OCI-LY1 (cell line): ENCODE data around the gene KLF11.

ENCODE experiments used
- H2AFZ ChIP-seq: fragments of 200-600 bp; sonication (generic), shearing (Covaris generic); 2 replicates; pipeline ENCODE4 v1.6.0; 2014; ENCODE audit warnings: antibody characterized with exemption, mild to moderate bottlenecking, low read length
- H3F3A ChIP-seq: fragments of 200-600 bp; sonication (generic), shearing (Covaris generic); 2 replicates; pipeline ENCODE4 v1.6.0; 2014; ENCODE audit warnings: mild to moderate bottlenecking, antibody characterized with exemption, low read length, moderate library complexity; ENCODE audit not compliant: insufficient read depth
- H3K27ac ChIP-seq: fragments of 200-600 bp; sonication (generic); 2 replicates; pipeline ENCODE4 v1.5.1; 2014; ENCODE audit warnings: low read length, mixed run types, mild to moderate bottlenecking, low read depth; ENCODE audit not compliant: poor library complexity, severe bottlenecking
- H3K27me3 ChIP-seq: fragments of 200-600 bp; sonication (generic); 2 replicates; pipeline ENCODE4 v1.6.0; 2014; ENCODE audit warnings: antibody characterized with exemption, mild to moderate bottlenecking, low read length, moderate library complexity; ENCODE audit not compliant: insufficient read depth
- H3K36me3 ChIP-seq: fragments of 200-600 bp; sonication (generic); 2 replicates; pipeline ENCODE4 v1.6.1; 2014; ENCODE audit warnings: mild to moderate bottlenecking, antibody characterized with exemption, low read length, moderate library complexity, mixed read lengths; ENCODE audit not compliant: insufficient read depth
- H3K4me1 ChIP-seq: fragments of 200-600 bp; sonication (generic); 2 replicates; pipeline ENCODE4 v1.5.1; 2014; ENCODE audit warnings: mild to moderate bottlenecking, low read length, moderate library complexity; ENCODE audit not compliant: insufficient read depth, severe bottlenecking
- H3K4me2 ChIP-seq: fragments of 200-600 bp; sonication (generic), shearing (Covaris generic); 2 replicates; pipeline ENCODE4 v1.6.1; 2014; ENCODE audit warnings: low read length
- H3K4me3 ChIP-seq: fragments of 200-600 bp; sonication (generic); 2 replicates; pipeline ENCODE4 v1.5.1; 2014; ENCODE audit warnings: low read length, low read depth, mild to moderate bottlenecking, mixed read lengths; ENCODE audit not compliant: poor library complexity, severe bottlenecking
- H3K79me2 ChIP-seq: fragments of 200-600 bp; shearing (Covaris generic); 2 replicates; pipeline ENCODE4 v1.6.1; 2016; ENCODE audit warnings: mixed run types, low read length, mixed read lengths; ENCODE audit not compliant: insufficient read depth
- H3K9ac ChIP-seq: fragments of 200-600 bp; sonication (generic), shearing (Covaris generic); 2 replicates; pipeline ENCODE4 v1.6.1; 2014; ENCODE audit warnings: mild to moderate bottlenecking, low read length, mixed read lengths
- H3K9me2 ChIP-seq: fragments of 200-600 bp; sonication (generic), shearing (Covaris generic); 2 replicates; pipeline ENCODE4 v1.6.1; 2014; ENCODE audit warnings: low read depth, mild to moderate bottlenecking, low read length, mixed read lengths
- H3K9me3 ChIP-seq: fragments of 200-600 bp; shearing (Covaris generic); 2 replicates; pipeline ENCODE4 v1.6.1; 2014; ENCODE audit warnings: low read length, mixed read lengths
- H4K20me1 ChIP-seq: fragments of 200-600 bp; sonication (generic), shearing (Covaris generic); 2 replicates; pipeline ENCODE4 v1.6.0; 2016; ENCODE audit warnings: mild to moderate bottlenecking, low read length; ENCODE audit not compliant: insufficient read depth
- EZH2 ChIP-seq: fragments of 200-600 bp; sonication (generic), shearing (Covaris generic); IDR thresholded peaks from 2 replicates; pipeline ENCODE4 v1.8.0; 2017; ENCODE audit warnings: borderline replicate concordance, mixed run types, mild to moderate bottlenecking, antibody characterized with exemption, low read length, moderate library complexity, mixed read lengths
- TF ChIP-seq, protein P1 (sequence below): fragments of 200-600 bp; sonication (generic), shearing (Covaris generic); IDR thresholded peaks from 2 replicates; pipeline ENCODE4 v1.5.1; 2017; ENCODE audit warnings: mild to moderate bottlenecking, antibody characterized with exemption, low read length, moderate library complexity, mixed read lengths

KLF11 gene

DNA sequence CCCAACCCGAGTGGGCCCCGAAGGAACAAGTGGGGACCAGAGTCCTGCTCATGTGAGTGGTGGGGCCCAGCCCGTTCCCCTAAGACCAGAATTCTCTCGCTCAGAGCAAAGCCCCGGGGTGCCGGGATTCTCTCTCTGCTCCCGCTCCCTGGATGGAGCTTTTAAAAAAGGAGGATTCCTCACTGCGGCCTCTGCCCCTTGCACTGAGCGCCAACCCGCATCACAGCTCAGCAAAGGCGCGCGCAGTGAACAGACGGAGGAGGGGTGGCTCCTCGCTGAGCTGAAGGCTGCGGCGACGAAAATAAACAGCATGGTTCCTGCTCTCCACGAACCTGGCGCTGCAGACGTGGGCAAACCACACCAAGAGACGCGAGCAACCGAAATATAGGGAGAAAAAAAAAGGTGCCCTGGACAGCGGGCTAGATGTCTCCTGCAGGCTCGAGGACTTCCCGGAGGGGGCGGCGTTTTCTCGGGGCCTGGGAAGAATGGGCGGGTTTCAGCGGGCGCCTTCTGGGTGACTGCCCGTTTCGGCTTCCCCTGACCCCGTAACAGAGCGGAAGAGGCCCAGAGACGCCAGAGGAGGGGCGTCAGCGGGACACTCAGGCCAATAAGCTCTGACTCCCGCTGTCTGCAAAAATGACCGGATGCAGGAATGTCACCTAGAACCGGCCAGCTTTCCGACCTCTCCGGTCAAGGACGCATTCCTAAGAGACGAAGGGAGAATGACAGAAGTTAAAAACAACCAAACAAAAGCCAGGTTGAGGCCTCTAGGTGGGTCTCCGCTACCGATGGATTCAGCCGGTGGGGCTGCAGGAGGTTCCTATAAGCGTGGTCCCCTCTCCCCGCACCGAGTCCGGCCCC lies 819 bp upstream of the KLF11 start:
- H3K9me2 ChIP-seq: no peaks in the 10 kb centered on the region
- H3K36me3 ChIP-seq: no peaks in the 10 kb centered on the region
- H2AFZ ChIP-seq: no peak overlapping the region

DNA sequence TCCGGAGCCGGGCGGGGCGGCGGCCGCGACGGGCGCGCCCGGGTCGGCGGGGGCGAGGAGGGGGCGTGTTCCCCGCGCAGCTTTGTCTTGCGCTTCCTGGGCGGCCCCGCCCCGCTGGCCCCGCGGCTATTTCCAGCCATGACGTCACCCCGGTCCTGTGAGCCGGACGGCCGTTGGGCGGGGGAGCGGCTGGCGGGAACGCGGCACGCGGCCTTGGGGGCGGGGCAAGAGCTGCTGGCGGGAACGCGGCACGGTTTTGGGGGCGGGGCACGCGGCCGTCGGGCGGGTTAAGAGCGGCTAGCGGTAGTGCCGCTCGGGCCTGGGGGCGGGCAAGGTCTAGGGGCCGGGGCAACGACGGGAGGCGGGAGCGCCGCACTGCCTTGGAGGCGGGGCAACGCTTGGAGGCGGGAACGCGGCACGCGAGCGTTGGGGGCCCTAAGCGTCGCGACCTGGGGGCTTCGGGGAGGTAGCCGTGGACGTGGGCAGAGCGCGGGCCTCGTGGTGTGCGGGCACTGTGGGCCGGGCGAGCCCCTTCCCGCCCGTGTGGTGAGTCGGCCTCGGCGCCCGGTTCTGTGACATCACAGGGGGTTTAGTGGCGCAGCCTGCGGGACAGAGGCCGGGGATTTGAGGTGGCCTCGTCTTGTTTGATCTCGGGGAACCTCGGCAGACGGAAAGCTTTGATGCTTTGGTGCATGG lies 704 bp downstream of the KLF11 start:
- Histone ChIP-seq H3K4me1 (no peaks in the 10 kb centered on the region), H3K4me2 (no peak overlapping the region; the same call in 1 of the 2 replicates), H3K27ac (no peak overlapping the region), H2AFZ (no peak overlapping the region), H3K9ac (no peak overlapping the region), H3F3A (no peaks in the 10 kb centered on the region), H3K9me2 (no peaks in the 10 kb centered on the region), H3K27me3 (peaks cover 8% of the 10 kb centered on the region; the same call in 1 of the 2 replicates), H3K9me3 (0 out of 2 replicates have a peak, but pooled peaks cover 4% of the 10 kb centered on the region), H4K20me1 (no peaks in the 10 kb centered on the region), H3K36me3 (no peaks in the 10 kb centered on the region), H3K79me2 (no peaks in the 10 kb centered on the region), H3K4me3 (peak overlapping the region; percentile 40)
- no peak for TF ChIP-seq EZH2
- TF ChIP-seq, protein P1, sequence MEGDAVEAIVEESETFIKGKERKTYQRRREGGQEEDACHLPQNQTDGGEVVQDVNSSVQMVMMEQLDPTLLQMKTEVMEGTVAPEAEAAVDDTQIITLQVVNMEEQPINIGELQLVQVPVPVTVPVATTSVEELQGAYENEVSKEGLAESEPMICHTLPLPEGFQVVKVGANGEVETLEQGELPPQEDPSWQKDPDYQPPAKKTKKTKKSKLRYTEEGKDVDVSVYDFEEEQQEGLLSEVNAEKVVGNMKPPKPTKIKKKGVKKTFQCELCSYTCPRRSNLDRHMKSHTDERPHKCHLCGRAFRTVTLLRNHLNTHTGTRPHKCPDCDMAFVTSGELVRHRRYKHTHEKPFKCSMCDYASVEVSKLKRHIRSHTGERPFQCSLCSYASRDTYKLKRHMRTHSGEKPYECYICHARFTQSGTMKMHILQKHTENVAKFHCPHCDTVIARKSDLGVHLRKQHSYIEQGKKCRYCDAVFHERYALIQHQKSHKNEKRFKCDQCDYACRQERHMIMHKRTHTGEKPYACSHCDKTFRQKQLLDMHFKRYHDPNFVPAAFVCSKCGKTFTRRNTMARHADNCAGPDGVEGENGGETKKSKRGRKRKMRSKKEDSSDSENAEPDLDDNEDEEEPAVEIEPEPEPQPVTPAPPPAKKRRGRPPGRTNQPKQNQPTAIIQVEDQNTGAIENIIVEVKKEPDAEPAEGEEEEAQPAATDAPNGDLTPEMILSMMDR: no peak

More for the DNA sequence above, 819 bp upstream of the KLF11 start:
- H3K4me1 ChIP-seq: no peaks in the 10 kb centered on the region
- H3K9ac ChIP-seq: no peak overlapping the region
- no peak for TF ChIP-seq EZH2
- TF ChIP-seq, protein P1: no peak
- H3K4me2 ChIP-seq: no peak overlapping the region
- H3K27ac ChIP-seq: no peak overlapping the region
- H3K9me3 ChIP-seq: 0 out of 2 replicates have a peak, but pooled peaks cover 4% of the 10 kb centered on the region
- H3K27me3 ChIP-seq: peaks cover 8% of the 10 kb centered on the region; the same call in 1 of the 2 replicates
- no peaks in the 10 kb centered on the region for H3F3A ChIP-seq
- no peaks in the 10 kb centered on the region for H3K79me2 ChIP-seq
- H3K4me3 ChIP-seq: no peak overlapping the region
- H4K20me1 ChIP-seq: no peaks in the 10 kb centered on the region

DNA sequence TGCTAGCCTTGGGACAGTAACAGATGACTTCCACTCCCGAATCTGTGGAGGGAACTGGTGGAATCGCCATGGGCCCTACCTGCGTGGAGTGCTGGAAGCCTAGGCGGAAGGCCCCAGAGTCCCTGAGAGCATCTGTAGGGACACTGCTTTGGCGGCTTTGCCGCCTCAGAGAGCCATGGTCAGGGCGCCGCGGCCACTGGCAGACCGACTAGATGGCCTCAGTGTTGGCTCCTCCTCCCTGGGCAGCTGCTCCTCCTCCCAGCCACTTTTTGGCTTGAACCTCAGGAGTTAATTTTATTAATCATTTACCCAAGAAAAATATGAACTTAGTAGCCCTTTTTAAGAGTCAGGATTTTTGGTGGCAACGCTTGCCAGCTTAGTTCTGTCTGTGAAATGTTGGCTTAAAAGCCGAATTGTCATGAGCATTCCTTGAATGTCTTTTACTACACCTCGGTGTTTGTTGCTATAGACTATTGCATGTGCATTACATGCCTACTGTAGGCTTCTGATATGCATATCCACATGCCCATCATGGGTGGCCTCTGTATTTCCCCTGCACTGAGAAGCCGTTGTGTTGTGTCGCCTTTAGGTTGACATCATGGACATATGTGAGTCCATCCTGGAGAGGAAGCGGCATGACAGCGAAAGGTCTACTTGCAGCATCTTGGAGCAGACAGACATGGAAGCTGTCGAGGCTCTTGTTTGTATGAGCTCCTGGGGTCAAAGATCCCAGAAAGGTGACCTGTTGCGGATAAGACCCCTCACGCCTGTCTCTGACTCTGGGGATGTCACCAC lies 2.4 kb downstream of the KLF11 start:
- H3K36me3 ChIP-seq: no peaks in the 10 kb centered on the region
- H3K4me1 ChIP-seq: no peaks in the 10 kb centered on the region
- no peak overlapping the region for H3K4me3 ChIP-seq
- no peaks in the 10 kb centered on the region for H3K79me2 ChIP-seq
- H3K9me3 ChIP-seq: 0 out of 2 replicates have a peak, but pooled peaks cover 4% of the 10 kb centered on the region
- peaks cover 8% of the 10 kb centered on the region; the same call in 1 of the 2 replicates for H3K27me3 ChIP-seq
- H4K20me1 ChIP-seq: no peaks in the 10 kb centered on the region
- no peak overlapping the region for H3K4me2 ChIP-seq
- H2AFZ ChIP-seq: no peak overlapping the region
- no peaks in the 10 kb centered on the region for H3F3A ChIP-seq
- no peak for TF ChIP-seq EZH2
- TF ChIP-seq, protein P1: no peak
- no peaks in the 10 kb centered on the region for H3K9me2 ChIP-seq
- H3K9ac ChIP-seq: no peak overlapping the region
- no peak overlapping the region for H3K27ac ChIP-seq
